Tibial nerve (tissue), 4 donors: ENCODE data around the gene HNF4A. TPM values are rescaled to one million over a fixed set of nuclear protein-coding genes. Genes with fewer than 3 reads are reported as not detected.

Experiments used
- DNase-seq, 2 donors: peaks; one replicate each; pipeline ENCODE4 v3.0.0-alpha.2; 2019; ENCODE audit warnings: low spot score in 2 of 2
- H3K27ac ChIP-seq, 4 donors: fragments of 200-600 bp; sonication (generic) in 3 of 4; one replicate each; pipeline ENCODE4 v1.5.1; 2017 to 2019; ENCODE audit warnings: mild to moderate bottlenecking in 1 of 4
- H3K27me3 ChIP-seq, 2 donors: fragments of 200-600 bp; sonication (generic) in 1 of 2; one replicate each; pipeline versions ENCODE4 v1.5.1 to v1.6.0; 2017 to 2019
- H3K36me3 ChIP-seq, 3 donors: fragments of 200-600 bp; sonication (generic); one replicate each; pipeline ENCODE4 v1.5.1; 2018 to 2019
- H3K4me1 ChIP-seq, 4 donors: fragments of 200-600 bp; sonication (generic) in 3 of 4; one replicate each; pipeline ENCODE4 v1.5.1; 2017 to 2019
- H3K4me3 ChIP-seq, 4 donors: fragments of 200-600 bp; sonication (generic) in 3 of 4; one replicate each; pipeline ENCODE4 v1.5.1; 2017 to 2019; ENCODE audit warnings: mild to moderate bottlenecking in 1 of 4, moderate library complexity in 1 of 4
- H3K9me3 ChIP-seq, 4 donors: fragments of 200-600 bp; sonication (generic) in 3 of 4; one replicate each; pipeline ENCODE4 v1.5.1; 2017 to 2019
- EP300 ChIP-seq, 2 donors: sonication (generic); formaldehyde crosslinking; IDR thresholded peaks; one replicate each; pipeline ENCODE4 v1.6.1; 2017; ENCODE audit warnings: antibody characterized with exemption in 2 of 2, mild to moderate bottlenecking in 1 of 2
- POLR2A ChIP-seq, 2 donors: fragments of 450-650 bp; IDR thresholded peaks; one replicate each; pipeline ENCODE4 v1.6.1; 2017; ENCODE audit warnings: antibody characterized with exemption in 2 of 2, mild to moderate bottlenecking in 2 of 2, moderate library complexity in 2 of 2
- WGBS, 2 donors: methylation state at CpG; one replicate each; pipeline ENCODE4 v1.1.5; 2018; 5-methylcytosine and 5-hydroxymethylcytosine counted together
- total RNA-seq, 4 donors: library from RNA; depleted of rRNA; stranded (reverse); fragments of >200 nt; gene quantifications; one replicate each; pipeline ENCODE4 v1.1.0, GENCODE V29; 2016
- TF ChIP-seq, protein P1 (sequence below), 5 experiments: fragments of 200-600 bp in 3 of 5; fragments of 450-650 bp in 2 of 5; sonication (generic) in 3 of 5; IDR thresholded peaks; one replicate each; pipeline ENCODE4 v1.5.1; 2016 to 2019; ENCODE audit warnings: antibody characterized with exemption in 5 of 5, mild to moderate bottlenecking in 3 of 5, moderate library complexity in 2 of 5

Gene HNF4A
- total RNA-seq, 4 donors from 2014 or later: not detected

DNA sequence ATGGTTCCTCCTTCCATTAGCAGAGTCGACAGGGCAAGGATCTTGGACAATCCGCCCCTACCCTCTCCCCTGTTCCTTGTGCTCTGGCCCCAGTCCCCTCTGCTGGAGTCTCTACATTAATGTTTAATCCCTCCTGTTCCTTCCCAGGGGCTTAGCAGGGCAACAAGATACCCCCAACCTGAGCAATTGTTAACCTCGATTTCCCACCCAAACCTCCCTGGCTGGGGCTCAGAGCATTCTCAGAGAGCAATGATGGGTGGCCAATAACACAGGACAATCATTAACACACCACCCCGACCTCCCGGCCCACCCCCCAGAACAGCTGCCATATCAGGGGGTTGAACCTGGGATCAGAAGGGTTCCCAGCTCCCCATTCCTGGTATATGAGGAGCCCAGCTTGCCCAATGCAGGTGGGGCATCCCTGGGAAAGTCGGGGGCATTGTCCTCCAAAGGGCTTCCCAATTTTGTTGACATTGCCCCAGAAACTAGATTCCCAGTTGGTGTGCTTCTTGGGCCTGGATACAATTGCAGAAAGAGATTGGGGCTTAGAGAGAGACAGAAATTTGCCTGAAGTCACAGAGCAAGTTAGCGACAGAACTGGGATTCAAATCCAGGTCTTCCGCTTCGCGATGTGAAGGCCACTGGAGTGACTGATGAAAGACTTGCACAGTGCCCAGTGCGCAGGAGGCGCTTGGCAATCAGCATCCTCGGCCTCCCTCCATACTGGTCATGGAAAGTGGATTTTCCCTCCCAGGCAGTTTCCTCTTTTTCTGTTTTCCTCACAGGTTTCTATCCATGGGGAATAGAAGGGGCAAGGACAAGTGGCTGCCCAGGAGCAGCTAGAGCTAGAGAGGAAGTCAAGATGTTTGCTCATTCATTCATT, 60.6 kb downstream of the HNF4A start:
- no peak overlapping the region for H3K27ac ChIP-seq
- WGBS, 2 donors: 82 to 85% methylated on average over 13 of the region's 13 CpGs
- TF ChIP-seq, protein P1, sequence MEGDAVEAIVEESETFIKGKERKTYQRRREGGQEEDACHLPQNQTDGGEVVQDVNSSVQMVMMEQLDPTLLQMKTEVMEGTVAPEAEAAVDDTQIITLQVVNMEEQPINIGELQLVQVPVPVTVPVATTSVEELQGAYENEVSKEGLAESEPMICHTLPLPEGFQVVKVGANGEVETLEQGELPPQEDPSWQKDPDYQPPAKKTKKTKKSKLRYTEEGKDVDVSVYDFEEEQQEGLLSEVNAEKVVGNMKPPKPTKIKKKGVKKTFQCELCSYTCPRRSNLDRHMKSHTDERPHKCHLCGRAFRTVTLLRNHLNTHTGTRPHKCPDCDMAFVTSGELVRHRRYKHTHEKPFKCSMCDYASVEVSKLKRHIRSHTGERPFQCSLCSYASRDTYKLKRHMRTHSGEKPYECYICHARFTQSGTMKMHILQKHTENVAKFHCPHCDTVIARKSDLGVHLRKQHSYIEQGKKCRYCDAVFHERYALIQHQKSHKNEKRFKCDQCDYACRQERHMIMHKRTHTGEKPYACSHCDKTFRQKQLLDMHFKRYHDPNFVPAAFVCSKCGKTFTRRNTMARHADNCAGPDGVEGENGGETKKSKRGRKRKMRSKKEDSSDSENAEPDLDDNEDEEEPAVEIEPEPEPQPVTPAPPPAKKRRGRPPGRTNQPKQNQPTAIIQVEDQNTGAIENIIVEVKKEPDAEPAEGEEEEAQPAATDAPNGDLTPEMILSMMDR (IDR thresholded peaks at IDR 0.05): no peak
- TF ChIP-seq EP300 (IDR thresholded peaks at IDR 0.05) (no peak), POLR2A (IDR thresholded peaks at IDR 0.05) (no peak)
- no peaks in the 10 kb centered on the region for H3K9me3 ChIP-seq
- H3K27me3 ChIP-seq: no peaks in the 10 kb centered on the region
- H3K4me1 ChIP-seq: no peaks in the 10 kb centered on the region
- DNase-seq: no peak
- H3K4me3 ChIP-seq: no peak overlapping the region
- no peaks in the 10 kb centered on the region for H3K36me3 ChIP-seq

- Histone ChIP-seq H3K36me3 (no peaks in the 10 kb centered on the region), H3K9me3 (no peaks in the 10 kb centered on the region), H3K27ac (no peak overlapping the region), H3K4me3 (no peak overlapping the region), H3K27me3 (peaks cover 0 to 6% of the 10 kb centered on the region in 2 donors), H3K4me1 (no peaks in the 10 kb centered on the region)
- WGBS, 2 donors: 83% methylated on average over 12 to 13 of the region's 13 CpGs
- DNase-seq: no peak
- TF ChIP-seq EP300 (IDR thresholded peaks at IDR 0.05) (no peak), POLR2A (IDR thresholded peaks at IDR 0.05) (no peak)
- TF ChIP-seq, protein P1 (IDR thresholded peaks at IDR 0.05): no peak
Measured at GRCh38 chr20:44418069-44418905, 62.8 kb downstream of the HNF4A start.

GRCh38 chr20:44419131-44419844, 63.8 kb downstream of the HNF4A start:
- Histone ChIP-seq H3K27ac (no peak overlapping the region), H3K4me3 (no peak overlapping the region), H3K27me3 (peaks cover 0 to 6% of the 10 kb centered on the region in 2 donors), H3K36me3 (no peaks in the 10 kb centered on the region), H3K4me1 (no peaks in the 10 kb centered on the region), H3K9me3 (no peaks in the 10 kb centered on the region)
- DNase-seq: no peak
- TF ChIP-seq EP300 (IDR thresholded peaks at IDR 0.05) (no peak), POLR2A (IDR thresholded peaks at IDR 0.05) (no peak)
- TF ChIP-seq, protein P1 (IDR thresholded peaks at IDR 0.05): no peak
- WGBS, 2 donors: 86 to 87% methylated on average over 13 of the region's 13 CpGs

DNA sequence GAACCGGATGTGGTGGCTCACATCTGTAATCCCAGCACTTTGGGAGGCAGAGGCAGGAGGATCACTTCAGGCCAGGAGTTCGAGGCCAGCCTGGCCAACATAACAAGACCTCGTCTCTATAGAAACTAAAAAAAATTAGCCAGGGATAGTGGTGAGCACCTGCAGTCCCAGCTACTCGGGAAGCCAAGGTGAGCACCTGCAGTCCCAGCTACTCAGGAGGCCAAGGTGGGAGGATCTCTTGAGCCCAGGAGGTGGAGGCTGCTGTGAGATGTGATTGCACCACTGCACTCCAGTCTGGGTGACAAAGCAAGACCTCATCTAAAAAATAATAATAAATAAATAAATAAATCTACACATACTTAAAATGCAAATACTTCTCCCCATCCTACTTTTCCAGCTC, 65.0 kb downstream of the HNF4A start:
- DNase-seq: no peak
- H3K27ac ChIP-seq: no peak overlapping the region

More for the DNA sequence above, 65.0 kb downstream of the HNF4A start:
- H3K36me3 ChIP-seq: no peaks in the 10 kb centered on the region
- no peaks in the 10 kb centered on the region for H3K4me1 ChIP-seq
- peaks cover 0 to 12% of the 10 kb centered on the region in 2 donors for H3K27me3 ChIP-seq
- H3K4me3 ChIP-seq: no peak overlapping the region
- WGBS, 2 donors: 79 to 84% methylated on average over 4 of the region's 4 CpGs
- TF ChIP-seq, protein P1 (IDR thresholded peaks at IDR 0.05): no peak
- TF ChIP-seq EP300 (IDR thresholded peaks at IDR 0.05) (no peak), POLR2A (IDR thresholded peaks at IDR 0.05) (no peak)
- no peaks in the 10 kb centered on the region for H3K9me3 ChIP-seq
